Measurements from ENCODE around the gene OSBPL10. TPM values are rescaled to one million over a fixed set of nuclear protein-coding genes. Genes with fewer than 3 reads are reported as not detected.

OSBPL10 gene
- total and polyA plus RNA-seq, 2 of the 8 experiments (the other 6 are each of a cell fraction or from before 2014, with no cell fraction given) = 26.2 to 86.7 TPM

GRCh38 chr3:32009957-32010356 is 28.9 kb upstream of the OSBPL10 start:
- Histone ChIP-seq H3K23ac (ENCODE audit: insufficient read length) (no peak overlapping the region), H2BK12ac (ENCODE audit: low read depth, low read length) (no peak overlapping the region), H3K4me2 (ENCODE audit: insufficient read depth in 1 of 2, low read depth in 2 of 2, low read length in 2 of 2) (no peak overlapping the region), H3K9ac (replicated peaks in 1 of 4; ENCODE audit: extremely low read depth in 1 of 4, low read depth in 3 of 4, low read length in 3 of 4) (no peak overlapping the region), H3K18ac (ENCODE audit: extremely low read depth, low read length) (no peak overlapping the region), H3K79me1 (ENCODE audit: low read depth, low read length) (no peaks in the 10 kb centered on the region), H3K14ac (ENCODE audit: insufficient read length) (no peak overlapping the region), H3K9me3 (ENCODE audit: insufficient read depth in 2 of 2, low read depth in 1 of 2, low read length in 1 of 2) (peaks cover 2 to 5% of the 10 kb centered on the region in 2 experiments; a peak in 1 of 4 replicates), H2AK5ac (ENCODE audit: low read depth, low read length) (no peak overlapping the region), H3K27me3 (replicated peaks in 1 of 4; ENCODE audit: control insufficient read depth in 3 of 4, extremely low read depth in 1 of 4, insufficient read depth in 3 of 4, low read length in 3 of 4) (no peaks in the 10 kb centered on the region), H2BK5ac (ENCODE audit: low read depth, low read length) (no peak overlapping the region), H3K4me1 (replicated peaks in 1 of 4; ENCODE audit: control insufficient read depth in 3 of 4, insufficient read depth in 4 of 4, low read length in 3 of 4) (no peaks in the 10 kb centered on the region), H3K23me2 (ENCODE audit: low read depth, low read length) (no peaks in the 10 kb centered on the region), H3K27ac (ENCODE audit: low read depth, low read length) (no peak overlapping the region), H4K8ac (ENCODE audit: extremely low read depth, insufficient read depth, low read length) (no peak overlapping the region), H2AFZ (ENCODE audit: low read length) (no peak overlapping the region), H4K91ac (replicated peaks; ENCODE audit: insufficient read length, low read length) (no peak overlapping the region), H2BK15ac (ENCODE audit: low read length) (no peak overlapping the region), H3K36me3 (ENCODE audit: control insufficient read depth in 2 of 4, insufficient read depth in 4 of 4, low read length in 3 of 4) (no peaks in the 10 kb centered on the region), H2BK20ac (ENCODE audit: low read length) (no peak overlapping the region), H3K56ac (replicated peaks; ENCODE audit: insufficient read length, low read depth, low read length) (no peak overlapping the region), H3K4me3 (ENCODE audit: extremely low read depth in 1 of 4, insufficient read depth in 2 of 4, low read depth in 3 of 4, low read length in 4 of 4) (no peak overlapping the region), H4K5ac (ENCODE audit: insufficient read length, low read depth, low read length) (no peak overlapping the region), H3K79me2 (ENCODE audit: control insufficient read depth in 1 of 2, insufficient read depth in 2 of 2, low read length in 2 of 2) (no peaks in the 10 kb centered on the region), H3K4ac (replicated peaks; ENCODE audit: insufficient read length, low read depth, low read length) (no peak overlapping the region), H2BK120ac (replicated peaks; ENCODE audit: low read depth, low read length) (no peak overlapping the region), H4K20me1 (replicated peaks in 1 of 2; ENCODE audit: control insufficient read depth in 1 of 2, insufficient read depth in 2 of 2, low read length in 2 of 2) (no peaks in the 10 kb centered on the region)
- ChIA-PET POLR2A (ENCODE audit: partially characterized antibody) (no interaction called here), CTCF (ENCODE audit: partially characterized antibody) (interaction anchor here (0.6 to 3.2 kb wide), 6 partner anchors 9 to 206 kb away, joined by 3 to 17 read pairs (median 3); no protein-coding TSS in a partner anchor)
- no peak for DNase-seq (ENCODE audit: low read depth in 1 of 2, low spot score in 2 of 2)
- WGBS, 2 experiments (ENCODE audit: extremely low coverage in 1 of 2, insufficient coverage in 1 of 2, insufficient read length in 1 of 2, insufficient replicate concordance in 2 of 2, low coverage in 1 of 2, low lambda C conversion rate in 2 of 2, missing lambda C conversion rate in 1 of 2) = 89% methylated on average over 2 of the region's 2 CpGs; no CpG with 5 or more reads in 1 of the 2 experiments
- no peak for FAIRE-seq
- TF ChIP-seq TAF7 (optimal IDR thresholded peaks at IDR 0.05; ENCODE audit: borderline replicate concordance, low read depth, low read length) = no peak
- no peak for TF ChIP-seq SP2 (IDR thresholded peaks at IDR 0.05; ENCODE audit: low read length)
- TF ChIP-seq SUZ12 (IDR thresholded peaks at IDR 0.05; ENCODE audit: low read length) = no peak
- no peak for TF ChIP-seq CHD1 (IDR thresholded peaks at IDR 0.05; ENCODE audit: low read depth, low read length)
